HG03139 (cell line): ENCODE measurements around the gene TMEM229A.
"Not testable (repeated sequence)": the region's sequence is repeated elsewhere in the genome, so short reads cannot be mapped to it uniquely, and the experiment has no call there.

Experiments
- ATAC-seq: cut with Tn5 transposase; IDR thresholded peaks from one replicate; pipeline ENCODE4 v1.9.1; 2021; ENCODE audit not compliant: unreplicated experiment

TMEM229A gene

GRCh38 chr7:124033095-124033806 lies 384 bp upstream of the TMEM229A start:
- no peak for ATAC-seq

DNA sequence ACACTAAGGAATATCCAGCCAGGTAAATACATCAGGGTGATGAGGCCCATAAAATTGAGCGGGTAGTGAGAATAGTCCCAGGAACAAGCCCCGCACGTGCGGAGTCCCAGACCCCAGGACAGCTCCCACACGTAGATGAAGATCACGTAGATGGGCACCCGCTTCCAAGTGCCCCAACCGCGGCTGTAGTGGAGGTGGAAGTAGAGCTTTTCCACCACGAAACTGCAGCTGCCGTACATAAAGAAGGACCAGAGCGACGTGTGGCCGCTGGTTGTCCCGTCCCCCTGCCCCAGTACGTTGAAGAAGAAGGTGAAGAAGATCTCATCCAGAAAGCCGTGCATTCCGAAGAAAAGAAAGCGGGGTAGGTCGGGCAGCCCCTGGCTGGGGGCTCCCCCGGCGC lies 948 bp downstream of the TMEM229A start:
- ATAC-seq: no peak

GRCh38 chr7:124031406-124031805 lies 1.5 kb downstream of the TMEM229A start:
- no peak for ATAC-seq

DNA sequence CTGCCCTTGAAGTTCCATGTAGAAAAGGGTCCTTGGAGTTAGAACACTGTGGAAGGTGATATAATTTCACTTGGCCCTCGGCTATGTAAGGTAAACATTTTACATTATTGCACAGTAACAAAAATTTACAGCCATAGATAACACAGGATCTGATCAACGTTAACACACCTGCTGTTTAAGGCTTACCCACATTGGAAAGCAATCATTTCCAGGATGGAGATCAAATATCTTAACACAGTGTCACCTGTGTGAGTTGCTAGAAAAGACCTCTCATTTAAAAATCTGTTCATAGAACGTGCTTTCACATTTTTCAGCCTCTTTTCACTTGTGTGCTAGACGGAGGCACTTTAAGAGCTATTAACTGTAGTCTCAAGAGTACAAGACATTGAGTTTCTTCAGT lies 1.9 kb downstream of the TMEM229A start:
- ATAC-seq: no peak

GRCh38 chr7:124029396-124030188 lies 3.3 kb downstream of the TMEM229A start:
- no peak for ATAC-seq

- ATAC-seq: no peak
Observed at GRCh38 chr7:124027236-124027635, 5.6 kb downstream of the TMEM229A start.

- ATAC-seq: not testable (repeated sequence)
Observed at GRCh38 chr7:124024329-124024728, 8.5 kb downstream of the TMEM229A start.

DNA sequence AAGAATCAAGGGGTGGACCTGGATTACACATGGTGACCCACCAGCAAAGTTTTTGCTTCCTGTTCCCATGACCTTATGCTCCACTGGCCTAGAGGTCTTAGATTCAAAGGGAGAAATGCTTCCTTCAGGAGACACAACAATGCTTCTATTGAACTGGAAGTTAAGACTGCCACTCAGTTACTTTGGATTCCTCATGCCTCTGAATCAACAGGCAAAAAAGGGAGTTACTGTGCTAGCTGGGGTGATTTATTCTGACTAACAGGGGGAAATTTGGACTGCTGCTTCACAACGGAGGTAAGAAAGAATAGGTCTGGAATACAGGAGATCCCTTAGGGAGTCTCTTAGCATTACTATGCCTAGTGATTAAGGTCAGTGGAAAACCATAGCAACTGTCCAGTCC lies 10.3 kb downstream of the TMEM229A start:
- ATAC-seq: no peak

- ATAC-seq: no peak
Observed at GRCh38 chr7:124020060-124020459, 12.8 kb downstream of the TMEM229A start.

- ATAC-seq: no peak
Observed at GRCh38 chr7:124013306-124013705, 19.6 kb downstream of the TMEM229A start.

GRCh38 chr7:124012864-124013263 lies 20.0 kb downstream of the TMEM229A start:
- ATAC-seq: no peak

GRCh38 chr7:124009321-124009720 lies 23.5 kb downstream of the TMEM229A start:
- no peak for ATAC-seq

DNA sequence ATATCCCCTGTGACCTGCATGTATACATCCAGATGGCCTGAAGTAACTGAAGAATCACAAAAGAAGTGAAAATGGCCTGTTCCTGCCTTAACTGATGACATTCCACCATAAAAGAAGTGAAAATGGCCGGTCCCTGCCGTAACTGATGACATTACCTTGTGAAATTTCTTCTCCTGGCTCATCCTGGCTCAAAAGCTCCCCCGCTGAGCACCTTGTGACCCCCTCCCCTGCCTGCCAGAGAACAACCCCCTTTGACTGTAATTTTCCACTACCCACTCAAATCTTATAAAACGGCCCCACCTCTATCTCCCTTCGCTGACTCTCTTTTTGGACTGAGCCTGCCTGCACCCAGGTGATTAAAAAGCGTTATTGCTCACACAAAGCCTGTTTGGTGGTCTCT lies 24.6 kb downstream of the TMEM229A start:
- not testable (repeated sequence) for ATAC-seq

- ATAC-seq: no peak
Observed at GRCh38 chr7:123999703-124000102, 33.2 kb downstream of the TMEM229A start.

GRCh38 chr7:123998921-123999320 lies 33.9 kb downstream of the TMEM229A start:
- no peak for ATAC-seq

DNA sequence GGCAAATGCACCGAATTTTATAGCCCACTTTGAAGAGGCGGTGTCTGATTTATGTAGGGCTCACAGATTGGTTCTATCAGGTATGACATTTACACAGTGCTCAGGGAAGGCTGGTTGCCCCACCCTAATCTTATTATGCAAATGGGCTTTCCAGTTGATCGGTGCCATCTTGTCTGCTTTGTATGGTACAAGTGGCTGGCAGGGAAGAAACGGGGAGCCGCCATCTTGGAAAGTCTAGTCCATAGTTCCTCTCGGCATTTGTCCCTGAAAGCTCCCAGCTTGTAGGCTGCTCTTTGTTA lies 36.6 kb downstream of the TMEM229A start:
- no peak for ATAC-seq

GRCh38 chr7:123995617-123996326 lies 37.1 kb downstream of the TMEM229A start:
- no peak for ATAC-seq

DNA sequence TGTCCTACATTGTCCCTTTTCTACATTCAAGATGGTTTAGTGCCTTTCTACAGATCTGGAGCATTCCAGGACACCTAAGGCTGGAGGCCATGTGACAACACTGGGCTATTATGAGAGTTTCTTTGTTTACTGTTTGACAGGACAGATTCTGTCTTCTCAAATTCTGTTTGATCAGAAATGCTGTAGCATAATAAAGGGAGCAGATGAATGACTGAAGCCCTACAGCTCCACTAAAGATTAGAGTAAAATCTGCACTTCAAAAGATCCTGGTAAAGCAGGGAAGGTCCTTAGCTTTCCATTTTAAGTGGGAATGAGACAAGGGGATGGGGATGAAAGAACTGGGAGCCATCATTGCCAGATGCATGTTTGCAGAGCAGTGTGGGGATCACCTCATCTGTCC lies 38.4 kb downstream of the TMEM229A start:
- no peak for ATAC-seq

- no peak for ATAC-seq
Observed at GRCh38 chr7:123993996-123994395, 38.9 kb downstream of the TMEM229A start.

- no peak for ATAC-seq
Observed at GRCh38 chr7:123992913-123993518, 39.9 kb downstream of the TMEM229A start.

- no peak for ATAC-seq
Observed at GRCh38 chr7:123987445-123987844, 45.4 kb downstream of the TMEM229A start.
